ENCODE data around the gene SLC30A1.
"Not testable (repeated sequence)": the region's sequence is repeated elsewhere in the genome, so short reads cannot be mapped to it uniquely, and the experiment has no call there.

Gene SLC30A1

GRCh38 chr1:211577819-211578639, 932 bp downstream of the SLC30A1 start:
- TF ChIP-seq, protein P1, sequence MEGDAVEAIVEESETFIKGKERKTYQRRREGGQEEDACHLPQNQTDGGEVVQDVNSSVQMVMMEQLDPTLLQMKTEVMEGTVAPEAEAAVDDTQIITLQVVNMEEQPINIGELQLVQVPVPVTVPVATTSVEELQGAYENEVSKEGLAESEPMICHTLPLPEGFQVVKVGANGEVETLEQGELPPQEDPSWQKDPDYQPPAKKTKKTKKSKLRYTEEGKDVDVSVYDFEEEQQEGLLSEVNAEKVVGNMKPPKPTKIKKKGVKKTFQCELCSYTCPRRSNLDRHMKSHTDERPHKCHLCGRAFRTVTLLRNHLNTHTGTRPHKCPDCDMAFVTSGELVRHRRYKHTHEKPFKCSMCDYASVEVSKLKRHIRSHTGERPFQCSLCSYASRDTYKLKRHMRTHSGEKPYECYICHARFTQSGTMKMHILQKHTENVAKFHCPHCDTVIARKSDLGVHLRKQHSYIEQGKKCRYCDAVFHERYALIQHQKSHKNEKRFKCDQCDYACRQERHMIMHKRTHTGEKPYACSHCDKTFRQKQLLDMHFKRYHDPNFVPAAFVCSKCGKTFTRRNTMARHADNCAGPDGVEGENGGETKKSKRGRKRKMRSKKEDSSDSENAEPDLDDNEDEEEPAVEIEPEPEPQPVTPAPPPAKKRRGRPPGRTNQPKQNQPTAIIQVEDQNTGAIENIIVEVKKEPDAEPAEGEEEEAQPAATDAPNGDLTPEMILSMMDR (conservative IDR thresholded peaks at IDR 0.05), result peak; percentile 86
- peak overlapping the region; percentile 88 for H3K27ac ChIP-seq

GRCh38 chr1:211577277-211577818, 1.6 kb downstream of the SLC30A1 start:
- peak overlapping the region; percentile 88 for H3K27ac ChIP-seq
- TF ChIP-seq, protein P1 (conservative IDR thresholded peaks at IDR 0.05), result no peak

- TF ChIP-seq, protein P1 (conservative IDR thresholded peaks at IDR 0.05), result no peak
- peak overlapping the region; percentile 88 for H3K27ac ChIP-seq
These were observed 2.2 kb downstream of the SLC30A1 start for GRCh38 chr1:211576717-211577116.

DNA sequence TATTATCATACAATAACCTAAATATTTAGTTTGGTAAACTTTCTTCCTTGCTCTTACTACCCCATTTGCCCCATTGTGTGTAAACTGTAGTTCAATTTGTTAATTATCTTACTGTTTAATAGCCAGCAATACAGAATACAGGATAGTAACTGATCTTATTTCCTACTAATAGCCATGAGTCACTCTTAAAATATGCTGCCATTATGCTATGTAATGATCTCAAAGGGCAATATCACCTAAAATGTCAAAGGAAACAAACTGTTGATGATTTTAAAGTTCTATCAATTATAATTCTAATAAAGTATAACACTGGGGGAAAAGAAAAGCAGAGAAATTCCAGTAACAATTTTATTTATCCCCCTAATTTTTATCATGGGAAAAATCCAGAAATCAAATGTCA, 4.3 kb downstream of the SLC30A1 start:
- no peak overlapping the region for H3K27ac ChIP-seq
- TF ChIP-seq, protein P1 (conservative IDR thresholded peaks at IDR 0.05), result no peak

DNA sequence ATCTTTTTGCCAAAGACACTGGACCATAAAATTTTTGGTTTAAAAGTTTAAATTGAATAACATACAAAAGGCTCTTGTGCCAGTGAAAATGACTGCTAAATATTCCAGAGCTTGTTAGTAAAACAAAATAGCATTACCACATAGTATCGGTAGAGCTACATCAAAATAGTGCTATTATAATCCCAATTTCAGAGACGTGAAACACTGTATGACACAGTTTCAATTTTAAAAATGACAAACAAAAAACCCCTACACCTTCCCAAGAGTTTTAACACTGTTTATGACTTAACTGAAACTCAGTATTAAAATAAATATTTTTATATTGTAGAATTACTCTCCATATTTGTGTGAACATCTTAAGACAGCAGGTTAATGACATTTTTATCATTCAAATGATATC, 7.0 kb downstream of the SLC30A1 start:
- H3K27ac ChIP-seq, result no peak overlapping the region
- TF ChIP-seq, protein P1 (conservative IDR thresholded peaks at IDR 0.05), result no peak

DNA sequence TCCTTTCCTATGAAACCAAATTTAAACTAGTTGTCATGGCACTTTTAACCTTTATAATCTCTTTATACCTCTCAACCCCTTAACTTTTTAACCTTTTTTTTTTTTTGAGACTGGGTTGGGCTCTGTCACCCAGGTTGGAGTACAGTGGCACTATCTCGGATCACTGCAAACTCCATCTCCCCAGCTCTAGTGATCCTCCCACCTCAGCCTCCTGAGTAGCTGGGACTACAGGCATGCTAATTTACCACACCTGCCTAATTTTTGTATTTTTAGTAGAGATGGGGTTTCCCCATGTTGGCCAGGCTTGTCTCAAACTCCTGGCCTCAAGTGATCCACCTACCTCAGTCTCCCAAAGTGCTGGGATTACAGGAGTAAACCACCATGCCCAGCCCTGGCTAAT, 8.6 kb downstream of the SLC30A1 start:
- not testable (repeated sequence) for H3K27ac ChIP-seq

DNA sequence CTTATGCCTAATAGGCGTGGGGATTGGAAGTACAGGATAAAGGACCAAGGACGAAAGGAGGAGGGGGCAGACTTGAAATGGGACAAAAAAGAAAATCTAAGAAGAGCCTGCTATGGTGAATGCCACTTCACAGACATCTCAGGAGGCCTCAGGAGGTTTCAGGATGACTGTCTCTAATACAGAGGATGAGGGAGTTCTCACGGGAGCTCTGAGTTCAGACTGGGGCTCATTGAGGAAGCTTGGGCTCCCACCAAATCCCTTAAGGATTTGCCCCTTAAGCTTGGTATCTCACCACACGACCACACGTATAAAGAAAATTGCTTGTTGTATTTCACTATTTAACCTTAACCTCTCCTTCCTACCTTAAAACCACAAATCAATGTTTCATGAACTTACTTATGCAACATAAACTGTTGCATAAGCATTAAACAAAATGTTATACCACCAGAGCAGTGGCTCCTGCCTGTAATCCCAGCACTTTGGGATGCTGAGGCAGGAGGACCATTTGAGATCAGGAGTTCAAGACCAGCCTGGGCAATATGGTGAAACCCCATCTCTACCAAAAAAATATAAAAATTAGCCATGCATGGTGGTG, 12.4 kb downstream of the SLC30A1 start:
- TF ChIP-seq, protein P1 (conservative IDR thresholded peaks at IDR 0.05), result no peak
- H3K27ac ChIP-seq, result no peak overlapping the region

DNA sequence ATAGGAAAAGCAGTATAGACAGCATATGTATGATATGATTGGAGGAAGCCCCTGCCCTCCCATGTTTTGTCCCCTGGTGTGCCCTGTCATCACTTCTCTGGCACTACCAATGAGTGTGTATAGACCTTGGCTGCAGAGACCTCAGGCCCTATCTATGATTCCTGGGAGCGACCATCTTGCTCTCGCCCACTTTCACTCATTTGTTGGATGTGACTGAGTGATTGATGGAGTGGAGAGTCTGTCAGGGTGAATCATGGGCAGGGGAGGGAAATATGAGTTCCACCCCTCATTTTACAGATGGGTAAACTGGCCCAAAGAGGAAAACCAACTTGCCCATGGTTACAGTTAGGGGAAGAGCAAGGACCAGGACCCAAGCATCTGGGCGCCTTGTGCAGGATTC, 14.9 kb downstream of the SLC30A1 start:
- TF ChIP-seq, protein P1 (conservative IDR thresholded peaks at IDR 0.05), result no peak
- no peak overlapping the region for H3K27ac ChIP-seq
